Measurements from ENCODE around the gene LGI1. TPM values are rescaled to one million over a fixed set of nuclear protein-coding genes. Genes with fewer than 3 reads are reported as not detected.

LGI1 gene
- total RNA-seq (2014; rRNA removed), result not detected in 2 replicates
- polyA plus RNA-seq (2012), result not detected

GRCh38 chr10:93757801-93758507 lies at the start of gene LGI1:
Gene LGI1, plus strand, starts transcription at chr10:93757936. Its CDS starts 209 bp downstream, at chr10:93758145.
- DNase-seq (ENCODE audit: low read depth), result no peak

GRCh38 chr10:93710333-93710909 lies 47.3 kb upstream of the LGI1 start:
- DNase-seq (ENCODE audit: low read depth), result no peak

- DNase-seq (ENCODE audit: low read depth), result peak; percentile 41
Observed at GRCh38 chr10:93711891-93712290, 45.8 kb upstream of the LGI1 start.

DNA sequence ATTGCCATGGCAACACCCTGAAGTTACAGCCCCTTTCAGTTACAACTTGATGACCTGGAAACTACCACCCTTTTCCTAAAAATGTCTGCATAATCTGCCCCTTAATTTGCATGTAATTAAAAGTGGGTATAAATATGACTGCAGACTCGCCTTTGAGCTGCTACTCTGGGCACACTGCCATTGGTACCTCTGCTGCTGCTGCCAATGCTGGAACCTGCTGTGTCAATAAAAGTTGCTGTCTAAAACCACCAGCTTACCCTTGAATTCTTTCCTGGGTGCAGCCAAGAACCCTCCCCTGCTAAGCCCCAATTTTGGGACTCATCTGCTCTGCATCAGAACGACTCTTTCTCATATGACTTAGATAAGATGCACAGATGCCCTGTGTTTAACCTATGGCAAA lies 45.1 kb upstream of the LGI1 start:
- no peak for DNase-seq (ENCODE audit: low read depth)

DNA sequence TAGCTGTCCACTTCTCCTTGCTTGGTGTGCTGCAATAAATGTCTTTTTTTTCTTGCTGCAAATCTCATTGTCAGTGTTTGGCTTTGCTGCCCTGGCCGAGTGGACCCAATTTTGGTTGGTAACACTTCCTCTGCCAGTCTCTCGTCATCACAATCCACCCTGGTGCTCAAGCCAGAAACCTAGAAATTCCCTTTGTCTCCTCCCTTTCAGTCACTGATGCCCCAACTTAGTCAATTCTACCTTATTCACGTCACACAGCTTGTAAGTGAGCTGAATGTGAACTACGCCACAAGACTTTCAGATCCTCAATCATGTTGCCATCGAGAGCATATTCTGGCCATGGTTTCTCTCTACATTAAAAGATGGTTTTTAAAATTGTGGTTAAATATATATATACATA lies 42.4 kb upstream of the LGI1 start:
- no peak for DNase-seq (ENCODE audit: low read depth)

DNA sequence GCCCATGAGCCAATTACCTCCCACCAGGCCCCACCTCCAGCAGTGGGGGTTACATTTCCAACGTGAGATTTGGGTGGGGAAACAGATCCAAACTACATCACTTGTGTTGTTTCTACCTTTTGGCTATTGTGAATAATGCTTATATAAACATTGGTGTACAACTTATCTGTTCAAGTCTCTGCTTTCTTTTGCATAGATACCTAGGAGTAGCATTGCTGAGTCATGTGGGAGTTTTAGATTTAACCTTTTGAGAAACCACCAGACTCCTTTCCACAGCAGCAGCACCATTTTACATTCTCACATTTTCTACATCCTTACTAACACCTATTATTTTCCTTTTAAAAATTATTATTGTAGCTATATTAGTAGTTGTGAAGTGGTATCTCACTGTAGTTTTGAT lies 41.0 kb upstream of the LGI1 start:
- no peak for DNase-seq (ENCODE audit: low read depth)

DNA sequence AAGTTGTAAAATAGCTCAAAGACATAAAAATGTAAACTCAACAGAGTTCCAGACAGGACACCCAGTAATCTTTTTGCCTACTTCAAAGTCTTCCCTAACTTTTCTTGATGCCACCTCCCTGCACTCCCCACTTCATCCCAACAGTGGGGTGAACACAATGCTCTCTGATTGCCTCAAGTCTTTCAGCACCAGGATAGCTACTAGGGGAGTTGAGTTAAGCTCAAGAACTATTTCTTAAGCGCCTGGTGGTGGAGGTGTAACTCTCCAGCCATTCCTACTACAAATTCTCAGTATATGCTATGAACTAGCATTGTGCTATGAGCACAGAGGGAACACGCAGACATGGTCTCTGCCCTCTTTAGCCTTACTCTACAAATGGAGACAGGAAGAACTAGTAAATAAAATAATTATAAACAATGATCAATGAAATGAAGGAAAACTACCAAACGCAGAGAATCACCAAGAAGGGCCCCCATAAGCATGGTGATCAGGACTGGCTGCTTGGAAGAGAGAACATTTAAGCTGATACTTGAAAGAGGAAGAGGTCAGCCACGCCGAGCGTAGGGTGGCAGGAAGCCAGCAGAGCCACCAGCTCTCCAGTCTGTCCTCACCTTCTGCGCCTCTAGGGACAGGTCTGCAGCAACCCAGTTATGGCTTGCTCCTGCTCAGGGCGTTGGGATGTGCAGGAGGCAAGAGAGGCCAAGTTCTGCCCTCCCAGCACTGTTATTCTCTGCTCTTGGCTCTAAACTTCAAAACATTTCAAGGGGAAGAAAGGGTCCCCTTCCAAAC lies 38.6 kb upstream of the LGI1 start:
- no peak for DNase-seq (ENCODE audit: low read depth)

- no peak for DNase-seq (ENCODE audit: low read depth)
Observed at GRCh38 chr10:93719901-93720300, 37.8 kb upstream of the LGI1 start.

GRCh38 chr10:93722550-93722949 lies 35.2 kb upstream of the LGI1 start:
- DNase-seq (ENCODE audit: low read depth), result no peak

DNA sequence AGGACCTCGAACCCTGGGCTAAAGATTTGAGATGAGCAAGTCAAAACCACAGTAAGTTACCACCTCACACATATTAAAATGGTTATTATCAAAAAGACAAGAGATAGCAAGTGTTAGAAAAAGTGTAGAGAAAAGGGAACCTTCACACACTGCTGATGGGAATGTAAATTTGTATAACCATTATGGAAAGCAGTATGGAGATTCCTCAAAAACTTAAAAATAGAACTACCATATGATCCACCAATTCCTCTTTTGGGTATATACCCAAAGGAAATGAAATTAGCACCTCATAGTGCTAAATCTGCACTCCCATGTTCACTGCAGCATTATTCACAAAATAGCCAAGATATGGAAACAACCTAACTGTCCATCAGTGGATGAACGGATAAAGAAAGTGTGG lies 34.6 kb upstream of the LGI1 start:
- no peak for DNase-seq (ENCODE audit: low read depth)

DNA sequence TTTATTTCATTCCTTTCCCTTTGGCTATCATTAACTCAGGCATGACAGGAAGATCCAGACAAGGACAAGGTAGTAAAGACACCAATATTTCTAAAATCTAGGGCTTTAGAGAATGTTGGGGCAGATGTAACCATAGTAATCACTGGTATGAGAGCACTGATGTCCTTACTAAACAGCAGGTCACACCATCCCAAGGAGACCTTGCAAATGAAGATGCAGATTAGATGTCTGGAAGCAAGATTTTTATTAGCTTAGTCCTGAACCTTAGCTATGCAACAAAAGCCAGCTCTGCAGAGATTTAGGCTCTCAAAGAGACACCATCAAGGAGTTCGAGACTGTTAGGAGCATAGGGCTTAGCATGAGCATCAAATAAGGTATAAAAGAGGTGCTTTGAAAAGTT lies 31.7 kb upstream of the LGI1 start:
- no peak for DNase-seq (ENCODE audit: low read depth)

DNA sequence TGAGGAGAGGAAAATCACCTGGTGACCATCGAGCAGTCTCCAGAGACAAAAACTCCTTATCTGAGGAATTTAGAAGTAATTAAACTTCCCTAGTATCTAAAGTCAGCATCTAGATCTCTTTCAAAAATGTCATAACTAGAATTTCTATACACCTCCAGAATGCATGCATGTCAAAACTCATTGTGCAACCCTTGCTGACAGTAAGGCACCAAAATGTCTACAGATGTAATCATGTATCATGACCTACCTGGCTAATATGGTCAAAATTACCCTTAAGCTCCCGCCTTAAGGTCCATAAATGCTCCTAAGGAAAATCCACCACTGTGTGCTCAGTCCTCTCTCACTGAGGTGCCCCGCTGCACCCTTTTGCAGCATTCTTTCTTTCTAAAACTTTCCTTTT lies 16.4 kb upstream of the LGI1 start:
- no peak for DNase-seq (ENCODE audit: low read depth)

- DNase-seq (ENCODE audit: low read depth), result no peak
Observed at GRCh38 chr10:93742633-93743349, 14.9 kb upstream of the LGI1 start.

GRCh38 chr10:93745408-93746065 lies 12.2 kb upstream of the LGI1 start:
- DNase-seq (ENCODE audit: low read depth), result peak; percentile 43

GRCh38 chr10:93746844-93747284 lies 10.9 kb upstream of the LGI1 start:
- peak; percentile 95 for DNase-seq (ENCODE audit: low read depth)

DNA sequence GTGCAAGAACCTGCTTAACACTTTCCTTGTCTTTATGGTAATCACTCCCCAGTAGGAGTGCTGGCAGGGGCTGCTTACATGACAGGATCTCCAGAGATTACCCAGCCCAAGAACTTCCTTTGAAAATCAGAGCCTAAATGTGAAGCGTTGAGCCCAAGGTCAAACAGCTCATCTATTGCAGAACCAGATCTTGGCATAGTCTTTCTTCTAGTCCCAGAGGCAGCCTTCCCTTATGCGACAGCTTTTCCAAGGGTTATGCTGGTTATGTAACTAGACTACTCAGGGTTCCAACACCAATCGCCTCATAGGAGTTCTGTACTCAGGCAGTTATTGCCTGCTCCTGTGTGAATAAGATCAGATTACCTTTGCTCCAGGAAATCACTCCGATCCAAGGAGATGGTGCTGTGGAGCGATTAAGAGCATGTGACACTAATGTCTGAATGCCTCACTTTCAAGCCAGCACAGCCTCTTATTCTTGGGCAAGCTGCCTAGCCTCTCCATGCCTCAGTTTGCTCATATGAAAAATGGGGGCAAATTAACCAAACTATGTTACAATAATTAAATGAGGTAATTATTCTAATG lies 8.4 kb upstream of the LGI1 start:
- DNase-seq (ENCODE audit: low read depth), result peak; percentile 5

- no peak for DNase-seq (ENCODE audit: low read depth)
Observed at GRCh38 chr10:93751124-93751523, 6.6 kb upstream of the LGI1 start.

DNA sequence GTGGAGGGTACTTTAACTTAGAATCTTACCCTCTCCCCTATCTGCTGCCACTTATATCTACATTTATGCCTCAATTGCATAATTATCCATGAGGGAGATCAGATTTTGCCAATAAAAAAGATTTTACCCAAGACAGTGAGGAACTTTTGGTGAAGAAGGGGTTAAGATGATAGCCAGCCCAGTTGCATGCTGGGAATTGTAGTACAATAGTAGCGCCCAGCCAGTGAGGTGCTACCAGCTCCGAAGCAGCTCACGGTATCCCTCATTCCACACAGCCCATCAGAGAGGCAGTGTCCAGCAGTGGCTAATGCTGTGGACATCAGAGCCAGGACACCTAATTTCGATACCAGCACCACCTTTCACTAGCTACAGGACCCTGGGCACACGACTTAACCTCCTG lies 5.9 kb upstream of the LGI1 start:
- peak; percentile 24 for DNase-seq (ENCODE audit: low read depth)

- DNase-seq (ENCODE audit: low read depth), result peak; percentile 75
Observed at GRCh38 chr10:93752761-93753160, 5.0 kb upstream of the LGI1 start.

DNA sequence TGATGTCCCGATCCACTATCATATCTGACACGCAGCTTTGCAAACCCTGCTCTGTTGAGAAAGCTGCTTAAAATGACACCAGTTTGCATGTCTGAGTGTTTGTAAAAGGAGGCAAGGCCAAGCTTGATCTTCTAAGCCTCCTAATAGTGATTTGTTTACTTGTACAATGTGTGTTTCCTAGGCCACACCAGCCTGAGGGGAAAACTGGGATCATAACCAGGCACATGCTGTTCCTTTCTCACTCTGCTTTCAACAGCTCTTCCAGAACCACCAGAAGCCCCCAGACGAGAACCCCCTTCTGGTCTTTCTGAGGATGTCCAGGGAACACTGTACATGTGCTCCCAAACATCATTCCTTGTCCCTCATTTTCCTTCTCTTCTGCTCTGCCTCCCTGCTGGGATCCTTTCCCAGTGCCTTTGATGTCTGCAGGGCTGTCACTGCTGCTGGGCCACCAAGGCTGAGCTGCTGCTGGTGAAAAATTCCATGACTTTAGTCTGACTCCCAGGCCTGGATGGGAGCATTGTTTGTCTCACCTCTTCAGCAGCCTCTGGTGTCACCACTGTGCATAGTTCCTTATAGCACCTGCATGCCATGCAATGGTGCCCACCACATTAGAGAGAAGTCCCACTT lies 4.0 kb upstream of the LGI1 start:
- DNase-seq (ENCODE audit: low read depth), result no peak

DNA sequence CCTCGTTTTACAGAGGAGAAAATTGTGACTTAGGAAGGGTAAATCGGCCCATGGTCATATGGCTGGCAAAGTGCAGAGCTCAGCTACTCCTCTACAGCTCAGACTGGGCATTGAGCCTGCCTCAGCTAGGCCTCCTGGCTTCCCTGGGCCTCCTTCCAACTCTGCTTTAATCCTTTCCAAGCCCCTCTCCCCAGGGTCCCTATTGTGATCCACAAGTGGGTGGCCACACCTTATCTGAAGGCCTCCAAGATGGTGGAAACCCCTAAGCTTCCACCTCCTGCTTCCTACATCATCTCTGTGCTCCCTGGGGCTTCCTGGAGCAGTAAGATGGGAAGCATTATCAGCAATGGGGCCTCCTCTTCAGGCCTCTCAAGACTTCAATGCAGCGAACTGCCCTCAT lies 3.0 kb upstream of the LGI1 start:
- no peak for DNase-seq (ENCODE audit: low read depth)
